ENCODE measurements around the gene ZNF608. TPM values are rescaled to one million over a fixed set of nuclear protein-coding genes. Genes with fewer than 3 reads are reported as not detected.

ZNF608 gene
- total and polyA plus RNA-seq, 2 experiments from 2014 or later = 20.5 to 42.4 TPM

- TF ChIP-seq, protein P1, sequence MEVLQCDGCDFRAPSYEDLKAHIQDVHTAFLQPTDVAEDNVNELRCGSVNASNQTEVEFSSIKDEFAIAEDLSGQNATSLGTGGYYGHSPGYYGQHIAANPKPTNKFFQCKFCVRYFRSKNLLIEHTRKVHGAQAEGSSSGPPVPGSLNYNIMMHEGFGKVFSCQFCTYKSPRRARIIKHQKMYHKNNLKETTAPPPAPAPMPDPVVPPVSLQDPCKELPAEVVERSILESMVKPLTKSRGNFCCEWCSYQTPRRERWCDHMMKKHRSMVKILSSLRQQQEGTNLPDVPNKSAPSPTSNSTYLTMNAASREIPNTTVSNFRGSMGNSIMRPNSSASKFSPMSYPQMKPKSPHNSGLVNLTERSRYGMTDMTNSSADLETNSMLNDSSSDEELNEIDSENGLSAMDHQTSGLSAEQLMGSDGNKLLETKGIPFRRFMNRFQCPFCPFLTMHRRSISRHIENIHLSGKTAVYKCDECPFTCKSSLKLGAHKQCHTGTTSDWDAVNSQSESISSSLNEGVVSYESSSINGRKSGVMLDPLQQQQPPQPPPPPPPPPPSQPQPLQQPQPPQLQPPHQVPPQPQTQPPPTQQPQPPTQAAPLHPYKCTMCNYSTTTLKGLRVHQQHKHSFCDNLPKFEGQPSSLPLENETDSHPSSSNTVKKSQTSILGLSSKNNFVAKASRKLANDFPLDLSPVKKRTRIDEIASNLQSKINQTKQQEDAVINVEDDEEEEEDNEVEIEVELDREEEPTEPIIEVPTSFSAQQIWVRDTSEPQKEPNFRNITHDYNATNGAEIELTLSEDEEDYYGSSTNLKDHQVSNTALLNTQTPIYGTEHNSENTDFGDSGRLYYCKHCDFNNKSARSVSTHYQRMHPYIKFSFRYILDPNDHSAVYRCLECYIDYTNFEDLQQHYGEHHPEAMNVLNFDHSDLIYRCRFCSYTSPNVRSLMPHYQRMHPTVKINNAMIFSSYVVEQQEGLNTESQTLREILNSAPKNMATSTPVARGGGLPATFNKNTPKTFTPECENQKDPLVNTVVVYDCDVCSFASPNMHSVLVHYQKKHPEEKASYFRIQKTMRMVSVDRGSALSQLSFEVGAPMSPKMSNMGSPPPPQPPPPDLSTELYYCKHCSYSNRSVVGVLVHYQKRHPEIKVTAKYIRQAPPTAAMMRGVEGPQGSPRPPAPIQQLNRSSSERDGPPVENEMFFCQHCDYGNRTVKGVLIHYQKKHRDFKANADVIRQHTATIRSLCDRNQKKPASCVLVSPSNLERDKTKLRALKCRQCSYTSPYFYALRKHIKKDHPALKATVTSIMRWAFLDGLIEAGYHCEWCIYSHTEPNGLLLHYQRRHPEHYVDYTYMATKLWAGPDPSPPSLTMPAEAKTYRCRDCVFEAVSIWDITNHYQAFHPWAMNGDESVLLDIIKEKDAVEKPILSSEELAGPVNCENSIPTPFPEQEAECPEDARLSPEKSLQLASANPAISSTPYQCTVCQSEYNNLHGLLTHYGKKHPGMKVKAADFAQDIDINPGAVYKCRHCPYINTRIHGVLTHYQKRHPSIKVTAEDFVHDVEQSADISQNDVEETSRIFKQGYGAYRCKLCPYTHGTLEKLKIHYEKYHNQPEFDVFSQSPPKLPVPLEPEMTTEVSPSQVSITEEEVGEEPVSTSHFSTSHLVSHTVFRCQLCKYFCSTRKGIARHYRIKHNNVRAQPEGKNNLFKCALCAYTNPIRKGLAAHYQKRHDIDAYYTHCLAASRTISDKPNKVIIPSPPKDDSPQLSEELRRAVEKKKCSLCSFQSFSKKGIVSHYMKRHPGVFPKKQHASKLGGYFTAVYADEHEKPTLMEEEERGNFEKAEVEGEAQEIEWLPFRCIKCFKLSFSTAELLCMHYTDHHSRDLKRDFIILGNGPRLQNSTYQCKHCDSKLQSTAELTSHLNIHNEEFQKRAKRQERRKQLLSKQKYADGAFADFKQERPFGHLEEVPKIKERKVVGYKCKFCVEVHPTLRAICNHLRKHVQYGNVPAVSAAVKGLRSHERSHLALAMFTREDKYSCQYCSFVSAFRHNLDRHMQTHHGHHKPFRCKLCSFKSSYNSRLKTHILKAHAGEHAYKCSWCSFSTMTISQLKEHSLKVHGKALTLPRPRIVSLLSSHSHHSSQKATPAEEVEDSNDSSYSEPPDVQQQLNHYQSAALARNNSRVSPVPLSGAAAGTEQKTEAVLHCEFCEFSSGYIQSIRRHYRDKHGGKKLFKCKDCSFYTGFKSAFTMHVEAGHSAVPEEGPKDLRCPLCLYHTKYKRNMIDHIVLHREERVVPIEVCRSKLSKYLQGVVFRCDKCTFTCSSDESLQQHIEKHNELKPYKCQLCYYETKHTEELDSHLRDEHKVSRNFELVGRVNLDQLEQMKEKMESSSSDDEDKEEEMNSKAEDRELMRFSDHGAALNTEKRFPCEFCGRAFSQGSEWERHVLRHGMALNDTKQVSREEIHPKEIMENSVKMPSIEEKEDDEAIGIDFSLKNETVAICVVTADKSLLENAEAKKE (CRISPR knock-in tag; IDR thresholded peaks at IDR 0.05) = no peak
- TF ChIP-seq NANOG (IDR thresholded peaks at IDR 0.05; ENCODE audit: borderline replicate concordance) (no peak), POLR2AphosphoS5 (IDR thresholded peaks at IDR 0.05; ENCODE audit: low read depth) (no peak), STAT1 (IDR thresholded peaks at IDR 0.05; ENCODE audit: unreplicated experiment) (no peak), JUNB (IDR thresholded peaks at IDR 0.05; ENCODE audit: unreplicated experiment) (no peak), ZNF114 (CRISPR knock-in tag; IDR thresholded peaks at IDR 0.05) (no peak), EZH2phosphoT487 (IDR thresholded peaks at IDR 0.05; ENCODE audit: unreplicated experiment) (no peak)
- TF ChIP-seq, protein P2, sequence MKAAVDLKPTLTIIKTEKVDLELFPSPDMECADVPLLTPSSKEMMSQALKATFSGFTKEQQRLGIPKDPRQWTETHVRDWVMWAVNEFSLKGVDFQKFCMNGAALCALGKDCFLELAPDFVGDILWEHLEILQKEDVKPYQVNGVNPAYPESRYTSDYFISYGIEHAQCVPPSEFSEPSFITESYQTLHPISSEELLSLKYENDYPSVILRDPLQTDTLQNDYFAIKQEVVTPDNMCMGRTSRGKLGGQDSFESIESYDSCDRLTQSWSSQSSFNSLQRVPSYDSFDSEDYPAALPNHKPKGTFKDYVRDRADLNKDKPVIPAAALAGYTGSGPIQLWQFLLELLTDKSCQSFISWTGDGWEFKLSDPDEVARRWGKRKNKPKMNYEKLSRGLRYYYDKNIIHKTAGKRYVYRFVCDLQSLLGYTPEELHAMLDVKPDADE (IDR thresholded peaks at IDR 0.05) = no peak
Measured at GRCh38 chr5:124743602-124744169, 2.8 kb downstream of the ZNF608 start (continued).

DNA sequence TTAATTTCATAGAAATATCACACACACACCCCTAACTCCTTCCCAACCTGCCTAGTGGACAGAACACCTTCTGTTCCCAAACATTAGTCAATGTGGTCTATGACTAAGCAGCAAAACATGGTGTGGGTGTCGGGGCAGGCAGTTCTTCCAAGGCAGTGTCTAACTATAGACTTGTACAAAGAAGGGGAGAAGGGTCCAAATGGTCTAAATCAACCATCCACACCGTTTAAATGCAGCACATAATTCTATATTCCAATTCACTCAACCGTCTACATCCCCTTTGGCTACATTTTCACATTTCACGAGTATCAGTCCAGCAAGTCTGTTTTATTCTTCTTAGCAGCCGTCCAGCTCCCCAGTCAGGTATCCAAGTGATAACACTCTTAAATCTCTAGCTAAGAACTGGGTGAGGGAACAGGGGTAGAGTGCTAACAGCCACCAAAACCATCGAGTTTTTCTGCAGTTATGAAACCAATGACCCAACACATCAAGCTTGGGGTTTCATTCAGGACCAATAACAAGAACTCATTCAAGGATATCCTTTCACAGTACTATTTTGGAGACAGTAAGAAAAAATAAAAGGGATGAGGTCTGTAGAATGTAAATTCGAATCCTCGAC is 3.3 kb downstream of the ZNF608 start:
- peaks cover 6% of the 10 kb centered on the region for H3K27me3 Mint-ChIP-seq (ENCODE audit: insufficient read depth, low read depth, poor library complexity)
- Histone ChIP-seq H3K79me2 (replicated peaks; ENCODE audit: insufficient read depth) (peaks cover 80% of the 10 kb centered on the region), H4K20me1 (replicated peaks; ENCODE audit: insufficient read depth) (no peaks in the 10 kb centered on the region), H3K4me3 (peak overlapping the region; percentile 63), H3K27me3 (ENCODE audit: insufficient read depth) (no peaks in the 10 kb centered on the region; the same call in 1 of the 2 replicates), H3K9me2 (ENCODE audit: insufficient read depth) (no peaks in the 10 kb centered on the region), H3K36me3 (ENCODE audit: insufficient read depth) (no peaks in the 10 kb centered on the region), H2AFZ (no peak overlapping the region), H3K4me2 (peak overlapping the region; percentile 87), H3K4me1 (ENCODE audit: insufficient read depth) (peaks cover 71% of the 10 kb centered on the region), H3F3A (replicated peaks; ENCODE audit: low read depth) (no peaks in the 10 kb centered on the region), H3K27ac (ENCODE audit: low read depth) (no peak overlapping the region)
- no peaks in the 10 kb centered on the region; the same call in 2 of the 3 replicates for H3K36me3 Mint-ChIP-seq (ENCODE audit: low read depth)
- no peak for ATAC-seq
- TF ChIP-seq NANOG (IDR thresholded peaks at IDR 0.05; ENCODE audit: borderline replicate concordance) (no peak), EZH2 (IDR thresholded peaks at IDR 0.05; ENCODE audit: low read depth, unreplicated experiment) (no peak), JUNB (IDR thresholded peaks at IDR 0.05; ENCODE audit: unreplicated experiment) (no peak), POLR2AphosphoS5 (IDR thresholded peaks at IDR 0.05; ENCODE audit: low read depth) (no peak), STAT1 (IDR thresholded peaks at IDR 0.05; ENCODE audit: unreplicated experiment) (no peak)
- H3K4me3 Mint-ChIP-seq = no peak overlapping the region
- no peak for DNase-seq (ENCODE audit: low spot score)
- H3K9me3 Mint-ChIP-seq = peaks cover 2% of the 10 kb centered on the region; the same call in 2 of the 3 replicates
- H3K27ac Mint-ChIP-seq = no peak overlapping the region
- H3K4me1 Mint-ChIP-seq = no peaks in the 10 kb centered on the region; the same call in 1 of the 3 replicates

All from GM23338 (cell line).